GM12892 (cell line): ENCODE data around the gene CENPS.

Experiments used
- POLR2A ChIP-seq: IDR thresholded peaks from 2 replicates; pipeline ENCODE4 v1.6.1; 2011; ENCODE audit warnings: low read depth, low read length, control low read depth
- POLR2AphosphoS5 ChIP-seq: IDR thresholded peaks from 2 replicates; pipeline ENCODE4 v1.6.1; 2011; ENCODE audit warnings: low read depth, low read length, control low read depth
- TAF1 ChIP-seq: IDR thresholded peaks from 2 replicates; pipeline ENCODE4 v1.6.1; 2011; ENCODE audit warnings: low read depth, mild to moderate bottlenecking, control low read depth, low read length, borderline replicate concordance

- TF ChIP-seq POLR2A, result no peak
- no peak for TF ChIP-seq TAF1
- TF ChIP-seq POLR2AphosphoS5, result no peak
These were observed 30.7 kb upstream of the CENPS start for GRCh38 chr1:10399444-10399941.
